NT2/D1 (cell line): ENCODE results near the gene EFNA2.

Experiments used
- SUZ12 ChIP-seq: IDR thresholded peaks from 2 replicates; pipeline ENCODE4 v1.6.1; 2011; ENCODE audit not compliant: insufficient read length, insufficient read depth; ENCODE audit errors: extremely low read depth
- YY1 ChIP-seq: IDR thresholded peaks from 2 replicates; pipeline ENCODE4 v1.6.1; 2011; ENCODE audit not compliant: insufficient read length, insufficient read depth
- ZNF274 ChIP-seq: IDR thresholded peaks from 2 replicates; pipeline ENCODE4 v1.6.1; 2011; ENCODE audit warnings: mild to moderate bottlenecking, low read depth, low read length

GRCh38 chr19:1267477-1268225 lies 18.0 kb upstream of the EFNA2 start:
- TF ChIP-seq SUZ12 (no peak), ZNF274 (no peak), YY1 (no peak)
